SK-N-SH treated with all-trans-retinoic acid at 6 μM for 48 hours (cell line): Measurements from ENCODE around the gene OR4M1.
"Not testable (repeated sequence)": the region's sequence is repeated elsewhere in the genome, so short reads cannot be mapped to it uniquely, and the experiment has no call there.

Experiments used
- ATAC-seq: fragments of 200-7000 bp; cut with Tn5 transposase; 3 replicates; pipeline ENCODE4 v1.9.1; 2020; ENCODE audit warnings: mild to moderate bottlenecking, moderate library complexity
- BACH2 ChIP-seq: fragments of 250-450 bp; sonication (Bioruptor Pico); IDR thresholded peaks from 2 replicates; pipeline ENCODE4 v1.9.0; 2021; ENCODE audit warnings: mild to moderate bottlenecking, borderline replicate concordance
- CSDC2 ChIP-seq: fragments of 250-450 bp; sonication (Bioruptor Pico); IDR thresholded peaks from 2 replicates; pipeline ENCODE4 v1.5.0; 2020; ENCODE audit warnings: mild to moderate bottlenecking, moderate library complexity
- GLIS3 ChIP-seq: fragments of 250-450 bp; sonication (Bioruptor Pico); IDR thresholded peaks from 2 replicates; pipeline ENCODE4 v1.5.0; 2020; ENCODE audit warnings: mild to moderate bottlenecking, moderate library complexity
- ISL1 ChIP-seq: fragments of 250-450 bp; sonication (Bioruptor Pico); IDR thresholded peaks from 2 replicates; pipeline ENCODE4 v2.1.2; 2022; ENCODE audit warnings: mild to moderate bottlenecking, moderate library complexity
- PPARA ChIP-seq: fragments of 250-450 bp; sonication (Bioruptor Pico); IDR thresholded peaks from 2 replicates; pipeline ENCODE4 v1.5.0; 2020; ENCODE audit warnings: mild to moderate bottlenecking, borderline replicate concordance
- RARB ChIP-seq: fragments of 250-450 bp; sonication (Bioruptor Pico); IDR thresholded peaks from 2 replicates; pipeline ENCODE4 v1.8.0; 2021; ENCODE audit warnings: mild to moderate bottlenecking, moderate library complexity
- TCF4 ChIP-seq: fragments of 250-450 bp; sonication (Bioruptor Pico); IDR thresholded peaks from 2 replicates; pipeline ENCODE4 v1.8.0; 2021; ENCODE audit warnings: mild to moderate bottlenecking, moderate library complexity, borderline replicate concordance
- TOX ChIP-seq: fragments of 250-450 bp; sonication (Bioruptor Pico); IDR thresholded peaks from 2 replicates; pipeline ENCODE4 v1.8.0; 2021; ENCODE audit warnings: mild to moderate bottlenecking, moderate library complexity, borderline replicate concordance
- ZC3H10 ChIP-seq: fragments of 250-450 bp; sonication (Bioruptor Pico); IDR thresholded peaks from 2 replicates; pipeline ENCODE4 v1.5.1; 2021; ENCODE audit warnings: mild to moderate bottlenecking, moderate library complexity
- ZFP3 ChIP-seq: fragments of 250-450 bp; sonication (Bioruptor Pico); IDR thresholded peaks from 2 replicates; pipeline ENCODE4 v1.5.0; 2020; ENCODE audit warnings: mild to moderate bottlenecking, moderate library complexity
- ZFP30 ChIP-seq: fragments of 450-650 bp; formaldehyde crosslinking; IDR thresholded peaks from 2 replicates; pipeline ENCODE4 v1.5.0; 2022; ENCODE audit warnings: mild to moderate bottlenecking, moderate library complexity
- ZNF565 ChIP-seq: fragments of 450-650 bp; formaldehyde crosslinking; conservative IDR thresholded peaks from 2 replicates; pipeline ENCODE4 v1.5.0; 2020; ENCODE audit warnings: low read depth, mild to moderate bottlenecking, moderate library complexity
- ZNF70 ChIP-seq: fragments of 450-650 bp; formaldehyde crosslinking; IDR thresholded peaks from 2 replicates; pipeline ENCODE4 v1.5.0; 2020; ENCODE audit warnings: mild to moderate bottlenecking, moderate library complexity
- ZNF8 ChIP-seq: fragments of 450-650 bp; formaldehyde crosslinking; IDR thresholded peaks from 2 replicates; pipeline ENCODE4 v1.5.0; 2020; ENCODE audit warnings: mild to moderate bottlenecking, moderate library complexity
- TF ChIP-seq, protein P1 (sequence below): fragments of 250-450 bp; sonication (Bioruptor Pico); IDR thresholded peaks from 2 replicates; pipeline ENCODE4 v1.5.1; 2021; ENCODE audit warnings: mild to moderate bottlenecking, moderate library complexity
- TF ChIP-seq, protein P2 (sequence below): fragments of 250-450 bp; sonication (Bioruptor Pico); IDR thresholded peaks from 2 replicates; pipeline ENCODE4 v1.8.0; 2021; ENCODE audit warnings: low read depth, mild to moderate bottlenecking, moderate library complexity, borderline replicate concordance
- TF ChIP-seq, protein P3 (sequence below): fragments of 250-450 bp; sonication (Bioruptor Pico); IDR thresholded peaks from 2 replicates; pipeline ENCODE4 v1.5.0; 2020; ENCODE audit warnings: mild to moderate bottlenecking, moderate library complexity
- TF ChIP-seq, protein P4 (sequence below): fragments of 250-450 bp; sonication (Bioruptor Pico); IDR thresholded peaks from 2 replicates; pipeline ENCODE4 v1.8.0; 2020; ENCODE audit warnings: mild to moderate bottlenecking, moderate library complexity, borderline replicate concordance
- TF ChIP-seq, protein P5 (sequence below): fragments of 250-450 bp; sonication (Bioruptor Pico); IDR thresholded peaks from 2 replicates; pipeline ENCODE4 v1.5.1; 2020; ENCODE audit warnings: low read depth, mild to moderate bottlenecking, moderate library complexity

OR4M1 gene

DNA sequence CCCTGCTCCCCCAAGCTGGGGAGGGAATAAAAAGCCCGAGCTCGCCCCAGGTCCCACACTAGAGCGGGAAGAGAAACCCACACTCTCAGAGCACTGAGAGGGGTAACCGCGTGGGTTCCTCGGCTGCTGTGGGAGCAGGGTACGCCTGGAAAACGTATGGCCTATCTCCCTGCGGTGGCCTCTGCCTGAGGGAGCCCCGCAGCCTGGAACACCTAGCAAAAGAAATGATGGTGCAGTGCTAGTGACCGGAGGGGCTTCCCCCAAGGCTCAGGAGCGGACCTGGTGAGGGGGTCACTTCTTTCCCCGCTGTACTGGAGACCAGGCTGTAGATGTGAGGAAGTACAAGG, 27.8 kb downstream of the OR4M1 start:
- peak; percentile 22; the same call in 2 of the 3 replicates for ATAC-seq
- TF ChIP-seq, protein P1, sequence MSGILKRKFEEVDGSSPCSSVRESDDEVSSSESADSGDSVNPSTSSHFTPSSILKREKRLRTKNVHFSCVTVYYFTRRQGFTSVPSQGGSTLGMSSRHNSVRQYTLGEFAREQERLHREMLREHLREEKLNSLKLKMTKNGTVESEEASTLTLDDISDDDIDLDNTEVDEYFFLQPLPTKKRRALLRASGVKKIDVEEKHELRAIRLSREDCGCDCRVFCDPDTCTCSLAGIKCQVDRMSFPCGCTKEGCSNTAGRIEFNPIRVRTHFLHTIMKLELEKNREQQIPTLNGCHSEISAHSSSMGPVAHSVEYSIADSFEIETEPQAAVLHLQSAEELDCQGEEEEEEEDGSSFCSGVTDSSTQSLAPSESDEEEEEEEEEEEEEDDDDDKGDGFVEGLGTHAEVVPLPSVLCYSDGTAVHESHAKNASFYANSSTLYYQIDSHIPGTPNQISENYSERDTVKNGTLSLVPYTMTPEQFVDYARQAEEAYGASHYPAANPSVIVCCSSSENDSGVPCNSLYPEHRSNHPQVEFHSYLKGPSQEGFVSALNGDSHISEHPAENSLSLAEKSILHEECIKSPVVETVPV, result no peak
- TF ChIP-seq, protein P2, sequence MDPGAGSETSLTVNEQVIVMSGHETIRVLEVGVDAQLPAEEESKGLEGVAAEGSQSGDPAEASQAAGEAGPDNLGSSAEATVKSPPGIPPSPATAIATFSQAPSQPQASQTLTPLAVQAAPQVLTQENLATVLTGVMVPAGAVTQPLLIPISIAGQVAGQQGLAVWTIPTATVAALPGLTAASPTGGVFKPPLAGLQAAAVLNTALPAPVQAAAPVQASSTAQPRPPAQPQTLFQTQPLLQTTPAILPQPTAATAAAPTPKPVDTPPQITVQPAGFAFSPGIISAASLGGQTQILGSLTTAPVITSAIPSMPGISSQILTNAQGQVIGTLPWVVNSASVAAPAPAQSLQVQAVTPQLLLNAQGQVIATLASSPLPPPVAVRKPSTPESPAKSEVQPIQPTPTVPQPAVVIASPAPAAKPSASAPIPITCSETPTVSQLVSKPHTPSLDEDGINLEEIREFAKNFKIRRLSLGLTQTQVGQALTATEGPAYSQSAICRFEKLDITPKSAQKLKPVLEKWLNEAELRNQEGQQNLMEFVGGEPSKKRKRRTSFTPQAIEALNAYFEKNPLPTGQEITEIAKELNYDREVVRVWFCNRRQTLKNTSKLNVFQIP, result no peak
- TF ChIP-seq ISL1 (no peak), CSDC2 (CRISPR knock-in tag) (no peak), ZFP3 (CRISPR knock-in tag) (no peak), ZNF70 (no peak), ZNF8 (CRISPR knock-in tag) (no peak), ZC3H10 (CRISPR knock-in tag) (no peak), TOX (no peak), BACH2 (CRISPR knock-in tag) (no peak), ZFP30 (CRISPR knock-in tag) (no peak), GLIS3 (CRISPR knock-in tag) (no peak), PPARA (CRISPR knock-in tag) (no peak), RARB (CRISPR knock-in tag) (no peak), ZNF565 (CRISPR knock-in tag) (no peak), TCF4 (CRISPR knock-in tag) (no peak)
- TF ChIP-seq, protein P3, sequence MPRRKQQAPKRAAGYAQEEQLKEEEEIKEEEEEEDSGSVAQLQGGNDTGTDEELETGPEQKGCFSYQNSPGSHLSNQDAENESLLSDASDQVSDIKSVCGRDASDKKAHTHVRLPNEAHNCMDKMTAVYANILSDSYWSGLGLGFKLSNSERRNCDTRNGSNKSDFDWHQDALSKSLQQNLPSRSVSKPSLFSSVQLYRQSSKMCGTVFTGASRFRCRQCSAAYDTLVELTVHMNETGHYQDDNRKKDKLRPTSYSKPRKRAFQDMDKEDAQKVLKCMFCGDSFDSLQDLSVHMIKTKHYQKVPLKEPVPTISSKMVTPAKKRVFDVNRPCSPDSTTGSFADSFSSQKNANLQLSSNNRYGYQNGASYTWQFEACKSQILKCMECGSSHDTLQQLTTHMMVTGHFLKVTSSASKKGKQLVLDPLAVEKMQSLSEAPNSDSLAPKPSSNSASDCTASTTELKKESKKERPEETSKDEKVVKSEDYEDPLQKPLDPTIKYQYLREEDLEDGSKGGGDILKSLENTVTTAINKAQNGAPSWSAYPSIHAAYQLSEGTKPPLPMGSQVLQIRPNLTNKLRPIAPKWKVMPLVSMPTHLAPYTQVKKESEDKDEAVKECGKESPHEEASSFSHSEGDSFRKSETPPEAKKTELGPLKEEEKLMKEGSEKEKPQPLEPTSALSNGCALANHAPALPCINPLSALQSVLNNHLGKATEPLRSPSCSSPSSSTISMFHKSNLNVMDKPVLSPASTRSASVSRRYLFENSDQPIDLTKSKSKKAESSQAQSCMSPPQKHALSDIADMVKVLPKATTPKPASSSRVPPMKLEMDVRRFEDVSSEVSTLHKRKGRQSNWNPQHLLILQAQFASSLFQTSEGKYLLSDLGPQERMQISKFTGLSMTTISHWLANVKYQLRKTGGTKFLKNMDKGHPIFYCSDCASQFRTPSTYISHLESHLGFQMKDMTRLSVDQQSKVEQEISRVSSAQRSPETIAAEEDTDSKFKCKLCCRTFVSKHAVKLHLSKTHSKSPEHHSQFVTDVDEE, result no peak
- TF ChIP-seq, protein P4, sequence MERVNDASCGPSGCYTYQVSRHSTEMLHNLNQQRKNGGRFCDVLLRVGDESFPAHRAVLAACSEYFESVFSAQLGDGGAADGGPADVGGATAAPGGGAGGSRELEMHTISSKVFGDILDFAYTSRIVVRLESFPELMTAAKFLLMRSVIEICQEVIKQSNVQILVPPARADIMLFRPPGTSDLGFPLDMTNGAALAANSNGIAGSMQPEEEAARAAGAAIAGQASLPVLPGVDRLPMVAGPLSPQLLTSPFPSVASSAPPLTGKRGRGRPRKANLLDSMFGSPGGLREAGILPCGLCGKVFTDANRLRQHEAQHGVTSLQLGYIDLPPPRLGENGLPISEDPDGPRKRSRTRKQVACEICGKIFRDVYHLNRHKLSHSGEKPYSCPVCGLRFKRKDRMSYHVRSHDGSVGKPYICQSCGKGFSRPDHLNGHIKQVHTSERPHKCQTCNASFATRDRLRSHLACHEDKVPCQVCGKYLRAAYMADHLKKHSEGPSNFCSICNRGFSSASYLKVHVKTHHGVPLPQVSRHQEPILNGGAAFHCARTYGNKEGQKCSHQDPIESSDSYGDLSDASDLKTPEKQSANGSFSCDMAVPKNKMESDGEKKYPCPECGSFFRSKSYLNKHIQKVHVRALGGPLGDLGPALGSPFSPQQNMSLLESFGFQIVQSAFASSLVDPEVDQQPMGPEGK (CRISPR knock-in tag), result no peak
- TF ChIP-seq, protein P5, sequence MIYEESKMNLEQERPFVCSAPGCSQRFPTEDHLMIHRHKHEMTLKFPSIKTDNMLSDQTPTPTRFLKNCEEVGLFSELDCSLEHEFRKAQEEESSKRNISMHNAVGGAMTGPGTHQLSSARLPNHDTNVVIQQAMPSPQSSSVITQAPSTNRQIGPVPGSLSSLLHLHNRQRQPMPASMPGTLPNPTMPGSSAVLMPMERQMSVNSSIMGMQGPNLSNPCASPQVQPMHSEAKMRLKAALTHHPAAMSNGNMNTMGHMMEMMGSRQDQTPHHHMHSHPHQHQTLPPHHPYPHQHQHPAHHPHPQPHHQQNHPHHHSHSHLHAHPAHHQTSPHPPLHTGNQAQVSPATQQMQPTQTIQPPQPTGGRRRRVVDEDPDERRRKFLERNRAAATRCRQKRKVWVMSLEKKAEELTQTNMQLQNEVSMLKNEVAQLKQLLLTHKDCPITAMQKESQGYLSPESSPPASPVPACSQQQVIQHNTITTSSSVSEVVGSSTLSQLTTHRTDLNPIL (CRISPR knock-in tag), result no peak
- TF ChIP-seq, all 23 proteins: peak for 0

DNA sequence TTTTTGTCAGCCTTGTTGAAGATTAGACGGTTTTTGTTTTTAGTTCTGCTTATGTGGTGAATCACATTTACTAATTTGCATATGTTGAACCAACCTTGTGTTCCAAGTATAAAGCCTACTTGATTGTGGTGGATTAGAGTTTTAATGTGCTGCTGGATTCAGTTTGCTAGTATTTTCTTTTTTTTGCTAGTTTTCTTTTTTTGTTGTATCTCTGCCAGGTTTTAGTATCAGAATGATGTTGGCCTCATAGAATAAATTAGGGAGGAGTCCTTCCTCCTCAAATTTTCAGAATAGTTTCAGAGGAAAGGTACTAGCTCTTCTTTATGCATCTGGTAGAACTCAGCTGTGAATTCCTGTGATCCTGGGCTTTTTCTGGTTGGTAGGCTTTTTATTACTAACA, 30.2 kb downstream of the OR4M1 start, which contains the start of gene OR4N2:
TSS of gene OR4N2 (plus strand) at position 301 of the 400 bp plus-strand sequence. CDS start 23,679 bp downstream, outside the sequence.
- not testable (repeated sequence) for ATAC-seq

DNA sequence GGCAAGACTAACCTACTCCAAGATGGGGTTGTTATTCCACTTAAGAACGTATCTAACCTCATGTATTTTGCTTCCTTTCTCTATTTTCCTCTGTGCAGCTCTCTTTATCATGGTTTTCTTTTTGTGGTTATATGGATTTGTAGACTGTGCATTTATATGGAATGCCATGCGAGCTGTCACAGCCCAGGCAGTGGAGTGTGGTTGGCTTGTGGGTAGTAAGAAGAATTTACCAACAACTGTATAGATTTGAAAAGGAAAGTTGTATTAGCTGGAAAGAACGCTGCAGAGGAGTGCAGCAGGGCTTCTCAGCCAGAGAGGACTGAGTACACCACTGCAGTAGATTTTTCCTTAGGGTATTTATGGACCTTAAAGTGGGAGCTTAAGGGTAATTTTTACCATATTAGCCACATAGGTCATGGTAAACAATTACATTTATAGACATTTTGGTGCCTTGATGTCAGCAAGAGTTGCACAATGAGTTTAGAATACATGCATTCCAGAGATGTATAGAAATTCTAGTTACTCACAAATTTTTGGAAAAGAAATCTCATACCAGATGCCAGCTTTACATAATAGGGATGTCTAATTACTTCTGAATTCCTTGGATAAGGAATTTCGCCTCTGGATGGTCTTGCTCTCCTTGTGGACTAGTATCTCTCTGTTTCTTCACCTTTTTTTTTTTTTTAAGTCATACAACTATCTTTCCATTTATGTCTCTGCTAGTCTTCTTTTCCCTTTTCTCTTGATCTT, 40.0 kb downstream of the OR4M1 start:
- not testable (repeated sequence) for ATAC-seq

DNA sequence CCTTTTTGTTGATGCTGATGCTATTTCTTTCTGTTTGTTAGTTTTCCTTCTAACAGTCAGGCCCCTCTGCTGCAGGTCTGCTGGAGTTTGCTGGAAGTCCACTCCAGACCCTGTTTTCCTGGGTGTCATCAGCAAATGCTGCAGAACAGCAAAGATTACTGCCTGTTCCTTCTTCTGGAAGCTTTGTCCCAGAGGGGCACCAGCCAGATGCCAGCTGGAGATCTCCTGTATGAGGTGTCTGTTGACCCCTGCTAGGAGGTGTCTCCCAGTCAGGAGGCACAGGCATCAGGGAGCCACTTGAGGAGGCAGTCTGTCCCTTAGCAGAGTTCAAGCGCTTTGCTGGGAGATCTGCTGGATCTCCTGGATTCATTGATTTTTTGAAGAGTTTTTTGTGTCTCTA, 46.6 kb downstream of the OR4M1 start:
- not testable (repeated sequence) for ATAC-seq

DNA sequence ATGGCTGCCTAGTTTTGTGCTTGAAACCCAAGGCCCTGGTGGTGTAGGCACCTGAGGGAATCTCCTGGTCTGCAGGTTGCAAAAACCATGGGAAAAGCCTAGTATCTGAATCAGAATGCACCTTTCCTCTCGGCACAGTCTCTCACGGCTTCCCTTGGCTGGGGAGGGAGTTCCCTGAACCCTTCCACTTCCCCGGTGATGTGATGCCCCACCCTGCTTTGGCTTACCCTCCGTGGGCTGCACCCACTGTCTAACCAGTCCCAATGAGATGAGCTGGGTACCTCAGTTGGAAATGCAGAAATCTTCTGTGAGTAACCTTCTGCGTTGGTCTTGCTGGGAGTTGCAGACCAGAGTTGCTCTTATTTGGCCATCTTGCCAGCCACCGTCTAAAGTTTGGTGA, 47.7 kb downstream of the OR4M1 start:
- not testable (repeated sequence) for ATAC-seq
